Measurements from ENCODE around the gene TIAM1.

- TF ChIP-seq, protein P1, sequence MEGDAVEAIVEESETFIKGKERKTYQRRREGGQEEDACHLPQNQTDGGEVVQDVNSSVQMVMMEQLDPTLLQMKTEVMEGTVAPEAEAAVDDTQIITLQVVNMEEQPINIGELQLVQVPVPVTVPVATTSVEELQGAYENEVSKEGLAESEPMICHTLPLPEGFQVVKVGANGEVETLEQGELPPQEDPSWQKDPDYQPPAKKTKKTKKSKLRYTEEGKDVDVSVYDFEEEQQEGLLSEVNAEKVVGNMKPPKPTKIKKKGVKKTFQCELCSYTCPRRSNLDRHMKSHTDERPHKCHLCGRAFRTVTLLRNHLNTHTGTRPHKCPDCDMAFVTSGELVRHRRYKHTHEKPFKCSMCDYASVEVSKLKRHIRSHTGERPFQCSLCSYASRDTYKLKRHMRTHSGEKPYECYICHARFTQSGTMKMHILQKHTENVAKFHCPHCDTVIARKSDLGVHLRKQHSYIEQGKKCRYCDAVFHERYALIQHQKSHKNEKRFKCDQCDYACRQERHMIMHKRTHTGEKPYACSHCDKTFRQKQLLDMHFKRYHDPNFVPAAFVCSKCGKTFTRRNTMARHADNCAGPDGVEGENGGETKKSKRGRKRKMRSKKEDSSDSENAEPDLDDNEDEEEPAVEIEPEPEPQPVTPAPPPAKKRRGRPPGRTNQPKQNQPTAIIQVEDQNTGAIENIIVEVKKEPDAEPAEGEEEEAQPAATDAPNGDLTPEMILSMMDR (IDR thresholded peaks at IDR 0.05): no peak
- no peak for TF ChIP-seq POLR2A (IDR thresholded peaks at IDR 0.05)
Observed at GRCh38 chr21:31330144-31330483, 13.9 kb downstream of the TIAM1 start.

Data from heart left ventricle (tissue), 13 donors.